HG03060 (cell line): ENCODE data around the gene TMOD3.
"Not testable (repeated sequence)": the region's sequence is repeated elsewhere in the genome, so short reads cannot be mapped to it uniquely, and the experiment has no call there.

Source experiments
- ATAC-seq: cut with Tn5 transposase; IDR thresholded peaks from one replicate; pipeline ENCODE4 v1.9.1; 2021; ENCODE audit warnings: low read depth, moderate number of reproducible peaks; ENCODE audit not compliant: unreplicated experiment

TMOD3 gene

GRCh38 chr15:51829376-51830275 is at the start of gene TMOD3:
Gene TMOD3, plus strand, starts transcription at chr15:51829653. Its CDS starts 33,232 bp downstream, at chr15:51862885.
- ATAC-seq, result peak; percentile 81

DNA sequence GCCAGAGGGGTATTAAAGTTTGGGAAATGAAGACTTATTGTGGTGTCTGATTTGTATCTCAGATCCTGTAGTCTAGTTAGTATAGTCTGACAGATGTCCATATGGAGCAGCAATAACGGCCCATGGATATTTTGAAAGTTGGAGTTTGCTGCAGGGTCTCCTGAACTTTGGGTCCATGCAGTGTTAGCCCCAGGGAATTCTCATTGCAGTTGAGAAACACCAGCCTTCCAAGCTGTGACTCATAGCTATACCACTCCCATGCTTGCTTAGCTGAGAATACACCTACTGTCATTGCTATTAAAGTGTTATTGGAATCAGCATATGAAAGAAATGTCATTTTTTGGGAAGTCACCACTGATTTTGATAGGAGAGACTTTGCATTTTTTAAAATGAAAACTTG is 48.8 kb upstream of the TMOD3 start:
- ATAC-seq, result no peak

- ATAC-seq, result no peak
These were observed 47.9 kb upstream of the TMOD3 start for GRCh38 chr15:51781506-51781905.

GRCh38 chr15:51782357-51782896 is 47.0 kb upstream of the TMOD3 start:
- ATAC-seq, result no peak

- no peak for ATAC-seq
These were observed 45.5 kb upstream of the TMOD3 start for GRCh38 chr15:51783967-51784366.

GRCh38 chr15:51787130-51787529 is 42.3 kb upstream of the TMOD3 start:
- not testable (repeated sequence) for ATAC-seq

DNA sequence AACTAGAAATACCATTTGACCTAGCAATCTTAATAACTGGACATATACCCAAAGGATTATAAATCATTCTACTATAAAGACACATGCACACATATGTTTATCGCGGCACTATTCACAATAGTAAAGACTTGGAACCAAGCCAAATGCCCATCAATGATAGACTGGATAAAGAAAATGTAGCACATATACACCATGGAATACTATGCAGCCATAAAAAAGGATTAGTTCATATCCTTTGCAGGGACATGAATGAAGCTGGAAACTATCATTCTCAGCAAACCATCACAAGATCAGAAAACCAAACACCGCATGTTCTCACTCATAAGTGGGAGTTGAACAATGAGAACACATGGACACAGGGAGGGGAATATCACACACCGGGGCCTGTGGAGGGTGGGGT is 37.0 kb upstream of the TMOD3 start:
- not testable (repeated sequence) for ATAC-seq

DNA sequence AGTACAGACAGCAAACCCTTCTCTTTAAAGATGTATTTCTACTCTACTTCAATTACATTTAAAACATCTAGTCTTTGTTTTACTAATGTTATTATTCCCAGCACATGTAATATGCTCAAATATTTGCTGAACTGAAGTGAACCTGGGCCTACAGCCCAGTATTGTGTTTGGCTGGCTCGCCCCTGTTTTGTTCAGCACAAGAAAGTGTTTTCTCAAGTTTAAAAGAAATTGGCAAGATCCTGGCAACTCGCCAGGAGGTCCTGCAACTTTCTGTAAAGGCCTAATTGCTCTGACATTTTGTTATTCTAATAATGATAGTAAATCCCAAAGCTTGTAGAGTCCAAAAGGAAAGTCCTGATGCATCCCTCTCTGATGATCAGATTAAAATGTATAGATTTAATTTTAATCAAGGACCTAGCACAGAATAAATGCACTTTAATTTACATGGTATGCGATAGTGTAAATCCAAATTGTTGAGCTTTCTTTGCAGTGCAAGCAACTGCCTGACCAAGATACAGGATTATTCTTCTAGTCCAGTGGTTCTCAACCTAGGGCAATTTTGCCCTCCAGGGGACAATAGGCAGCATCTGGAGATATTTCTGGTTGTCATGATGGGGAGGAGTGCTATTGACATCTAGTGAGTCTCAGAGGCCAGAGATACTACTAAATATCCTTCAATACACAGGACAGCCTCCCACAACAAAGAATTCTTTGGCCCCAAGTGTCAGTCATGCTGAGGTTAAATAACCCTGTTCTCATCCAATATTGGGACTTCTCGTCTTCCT is 35.7 kb upstream of the TMOD3 start:
- ATAC-seq, result no peak

DNA sequence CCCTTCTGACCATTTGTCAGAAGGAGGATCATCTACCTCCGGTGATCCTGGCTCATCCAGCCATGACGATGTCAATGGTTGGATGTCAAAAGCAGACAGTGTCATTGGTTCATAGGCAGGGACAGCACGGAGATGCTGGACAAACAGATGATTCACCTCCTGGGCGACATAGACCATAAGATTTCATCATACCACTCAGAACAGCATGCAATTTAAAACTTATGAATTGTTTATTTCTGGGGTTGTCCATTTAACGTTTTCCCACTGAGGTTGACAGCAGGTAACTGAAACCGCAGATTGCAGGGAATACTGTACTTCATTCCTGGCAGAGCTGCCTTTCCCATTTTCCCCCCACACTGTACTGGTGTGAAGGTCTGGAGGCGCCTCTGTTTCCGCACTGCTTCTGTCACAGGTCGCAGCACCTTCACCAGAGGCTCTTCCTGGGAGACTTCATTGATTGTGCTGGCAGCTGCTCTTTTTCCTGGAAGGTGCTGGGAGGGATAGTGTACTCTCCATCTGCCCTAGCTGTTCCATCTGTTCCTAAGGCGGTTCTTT is 32.5 kb upstream of the TMOD3 start:
- no peak for ATAC-seq

- ATAC-seq, result no peak
These were observed 31.2 kb upstream of the TMOD3 start for GRCh38 chr15:51798281-51798680.

DNA sequence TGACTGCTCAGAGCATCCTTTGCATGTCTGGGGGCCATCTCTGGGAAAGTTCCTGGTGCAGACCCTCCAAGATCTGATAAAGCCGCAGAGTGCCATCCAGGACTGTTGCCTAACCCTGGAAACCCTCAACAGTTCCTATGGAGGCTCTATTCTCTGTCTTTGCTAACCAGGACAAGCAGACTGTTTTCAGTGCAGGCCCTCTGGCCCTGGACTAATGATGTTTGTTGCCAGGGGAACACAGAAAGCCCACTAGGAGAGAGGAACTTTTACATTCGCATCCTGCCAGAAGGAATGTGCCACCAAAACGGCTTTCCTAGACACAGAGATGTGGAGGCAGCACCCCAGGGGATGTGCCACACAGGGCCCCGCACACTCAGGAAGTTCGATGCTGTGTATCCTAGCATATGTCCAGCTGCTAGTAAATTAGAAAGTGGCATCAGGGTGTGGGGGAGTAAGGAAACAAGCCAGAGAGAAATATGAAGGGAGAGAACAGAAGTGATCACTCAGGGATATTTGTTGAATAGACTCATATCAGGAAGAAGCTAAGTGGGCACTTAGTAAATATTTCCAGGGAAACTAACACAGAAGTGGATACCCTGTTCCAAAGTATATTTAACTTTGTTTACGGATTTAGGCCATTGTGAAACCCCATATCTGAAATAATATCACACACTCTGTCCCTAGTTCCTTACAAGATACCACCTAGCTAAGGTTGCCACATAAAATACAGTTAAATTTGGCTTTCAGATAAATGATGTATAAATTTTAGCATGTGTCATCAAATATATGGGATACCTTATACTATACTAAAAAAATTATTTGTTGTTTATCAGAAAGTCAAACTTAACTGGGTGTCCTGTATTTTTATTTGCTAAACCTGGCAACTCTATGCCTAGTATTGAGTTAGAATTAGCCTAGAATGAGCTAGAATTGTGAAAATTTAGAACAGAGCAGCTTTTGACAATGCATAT is 29.9 kb upstream of the TMOD3 start:
- no peak for ATAC-seq

DNA sequence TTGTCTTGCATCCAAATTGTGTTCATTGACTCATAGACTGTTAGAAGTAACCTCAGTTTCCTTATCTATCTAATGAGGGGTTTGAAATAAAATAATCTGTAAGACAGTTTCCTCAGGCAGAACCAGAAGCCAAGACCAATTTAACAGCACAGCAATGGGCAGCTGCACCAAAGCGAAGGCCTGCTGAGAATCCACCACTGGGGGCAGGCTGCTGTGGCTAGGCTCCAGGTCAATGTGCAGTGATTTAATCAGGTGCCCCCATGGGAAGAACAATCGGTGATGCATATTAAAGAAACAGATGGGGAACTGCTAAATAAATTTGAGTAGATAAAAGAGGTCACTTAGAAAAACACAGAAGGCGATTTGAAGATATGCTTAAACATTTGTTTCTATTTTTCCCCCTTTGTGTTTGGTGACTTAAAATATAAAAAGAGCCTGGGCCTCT is 28.0 kb upstream of the TMOD3 start:
- ATAC-seq, result no peak

- ATAC-seq, result no peak
These were observed 26.9 kb upstream of the TMOD3 start for GRCh38 chr15:51802593-51802992.

- ATAC-seq, result no peak
These were observed 25.5 kb upstream of the TMOD3 start for GRCh38 chr15:51803965-51804364.

- no peak for ATAC-seq
These were observed 23.3 kb upstream of the TMOD3 start for GRCh38 chr15:51806123-51806522.

- no peak for ATAC-seq
These were observed 20.0 kb upstream of the TMOD3 start for GRCh38 chr15:51809457-51809856.

- no peak for ATAC-seq
These were observed 16.9 kb upstream of the TMOD3 start for GRCh38 chr15:51812598-51812997.

DNA sequence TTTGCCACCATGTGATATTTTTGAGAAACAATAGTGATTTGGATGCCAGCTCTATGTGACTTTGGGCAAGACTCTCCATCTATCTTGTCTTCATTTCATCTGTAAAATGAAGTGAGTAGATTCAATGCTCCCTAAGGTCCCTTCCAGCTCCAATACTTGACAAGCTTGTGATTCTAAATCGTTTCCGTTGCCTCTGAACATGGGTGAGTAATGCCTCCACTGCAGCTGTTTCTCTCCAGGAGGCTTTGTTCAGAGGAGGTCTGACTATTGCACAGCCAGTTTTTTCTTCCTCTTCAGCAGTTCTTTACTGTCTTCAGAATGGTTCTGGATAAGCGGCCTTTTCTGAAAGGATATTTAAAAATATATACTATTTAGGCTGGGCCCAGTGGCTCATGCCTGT is 14.8 kb upstream of the TMOD3 start:
- no peak for ATAC-seq

DNA sequence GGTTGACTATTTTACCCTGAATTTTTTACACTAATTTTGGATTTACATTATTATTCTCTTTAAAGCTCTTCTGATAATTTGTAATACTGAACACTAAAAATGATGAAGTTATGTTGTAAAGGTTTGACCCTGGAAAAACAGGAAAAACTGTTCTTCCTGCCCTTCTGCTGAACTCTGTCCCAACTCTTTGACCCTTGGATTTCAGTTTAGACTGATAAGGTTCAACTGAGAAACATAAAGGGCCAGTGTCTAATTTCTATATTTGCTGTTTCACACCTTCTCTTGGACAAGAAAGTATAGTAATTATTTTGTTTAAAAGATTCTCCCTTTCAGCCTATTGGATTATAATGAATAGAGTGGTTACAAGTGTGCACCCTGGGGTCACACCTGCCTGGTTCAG is 12.8 kb upstream of the TMOD3 start:
- ATAC-seq, result no peak

DNA sequence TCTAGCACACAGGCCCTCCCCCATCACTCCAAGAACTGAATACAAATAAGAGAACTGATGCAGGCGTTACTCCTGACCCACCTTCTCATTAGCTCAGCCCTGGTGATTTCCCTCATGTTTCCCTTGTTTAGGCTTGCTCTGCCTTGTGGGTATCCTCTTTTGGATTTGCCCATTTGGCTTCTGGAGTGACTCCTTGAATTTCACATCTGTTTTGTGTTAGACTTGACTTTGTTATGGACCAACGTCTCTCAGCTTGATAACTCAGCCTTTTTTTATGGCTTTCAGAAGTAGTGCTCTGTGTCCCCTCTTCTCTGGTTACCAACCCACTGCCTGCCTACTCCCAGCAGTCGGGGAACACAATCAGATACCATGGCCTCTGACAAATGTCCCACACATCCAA is 11.3 kb upstream of the TMOD3 start:
- ATAC-seq, result no peak
